H9 (cell line): ENCODE results near the gene NOC3L. TPM values are rescaled to one million over a fixed set of nuclear protein-coding genes. Genes with fewer than 3 reads are reported as not detected.

Source experiments
- DNase-seq: peaks from one replicate; pipeline ENCODE4 v3.0.0-alpha.2; 2017
- H2AFZ ChIP-seq: one replicate; pipeline ENCODE4 v1.6.1; 2013; ENCODE audit warnings: mild to moderate bottlenecking, low read length, control low read depth, moderate library complexity
- H2AK5ac ChIP-seq: 2 replicates; pipeline ENCODE4 v1.6.1; 2013; ENCODE audit warnings: low read length, control low read depth, mixed read lengths; ENCODE audit not compliant: insufficient read length
- H2BK120ac ChIP-seq: one replicate; pipeline ENCODE4 v1.6.1; 2013; ENCODE audit warnings: low read depth, mild to moderate bottlenecking, low read length, control low read depth, inconsistent platforms; ENCODE audit not compliant: poor library complexity, severe bottlenecking
- H2BK12ac ChIP-seq: 2 replicates; pipeline ENCODE4 v1.6.1; 2013; ENCODE audit warnings: low read length, control low read depth, mixed read lengths, low read depth; ENCODE audit not compliant: insufficient read length
- H2BK15ac ChIP-seq: 2 replicates; pipeline ENCODE4 v1.6.1; 2013; ENCODE audit warnings: low read depth, low read length, control low read depth
- H2BK20ac ChIP-seq: one replicate; pipeline ENCODE4 v1.6.1; 2013; ENCODE audit warnings: low read depth, mild to moderate bottlenecking, low read length, control low read depth, inconsistent platforms; ENCODE audit not compliant: poor library complexity, severe bottlenecking
- H2BK5ac ChIP-seq: 2 replicates; pipeline ENCODE4 v1.6.1; 2013; ENCODE audit warnings: low read length, control low read depth, mixed read lengths; ENCODE audit not compliant: insufficient read length
- H3K14ac ChIP-seq: 2 replicates; pipeline ENCODE4 v1.6.1; 2013; ENCODE audit warnings: low read length, control low read depth; ENCODE audit not compliant: insufficient read depth
- H3K18ac ChIP-seq: 2 replicates; pipeline ENCODE4 v1.6.1; 2013; ENCODE audit warnings: low read depth, mild to moderate bottlenecking, mixed read lengths, low read length, control low read depth; ENCODE audit not compliant: insufficient read length
- H3K23ac ChIP-seq: 2 replicates; pipeline ENCODE4 v1.6.1; 2013; ENCODE audit warnings: low read length, control low read depth, mixed read lengths, low read depth; ENCODE audit not compliant: insufficient read length
- H3K23me2 ChIP-seq: 2 replicates; pipeline ENCODE4 v1.6.1; 2013; ENCODE audit warnings: low read depth, mild to moderate bottlenecking, mixed read lengths, low read length, control low read depth; ENCODE audit not compliant: insufficient read length, poor library complexity, severe bottlenecking
- H3K27ac ChIP-seq: 2 replicates; pipeline ENCODE4 v1.5.1; 2013; ENCODE audit warnings: low read length, control low read depth, mixed read lengths, low read depth; ENCODE audit not compliant: insufficient read length
- H3K27me3 ChIP-seq: 2 replicates; pipeline ENCODE4 v1.6.1; 2013; ENCODE audit warnings: low read length, control low read depth, inconsistent platforms; ENCODE audit not compliant: insufficient read depth
- H3K4ac ChIP-seq: 2 replicates; pipeline ENCODE4 v1.6.1; 2013; ENCODE audit warnings: low read depth, mild to moderate bottlenecking, control low read depth, inconsistent platforms, low read length, moderate library complexity
- H3K4me1 ChIP-seq: 2 replicates; pipeline ENCODE4 v1.6.1; 2013; ENCODE audit warnings: low read length, control low read depth, inconsistent platforms; ENCODE audit not compliant: insufficient read depth
- H3K4me2 ChIP-seq: 2 replicates; pipeline ENCODE4 v1.6.1; 2013; ENCODE audit warnings: low read length, control low read depth, mixed read lengths; ENCODE audit not compliant: insufficient read length, insufficient read depth
- H3K56ac ChIP-seq: 2 replicates; pipeline ENCODE4 v1.6.1; 2013; ENCODE audit warnings: low read depth, mild to moderate bottlenecking, mixed read lengths, low read length, control low read depth; ENCODE audit not compliant: insufficient read length
- H3K79me1 ChIP-seq: 2 replicates; pipeline ENCODE4 v1.6.1; 2013; ENCODE audit warnings: low read depth, mild to moderate bottlenecking, moderate library complexity, low read length, control low read depth, inconsistent platforms; ENCODE audit not compliant: insufficient read depth, poor library complexity, severe bottlenecking
- H3K79me2 ChIP-seq: 2 replicates; pipeline ENCODE4 v1.6.1; 2013; ENCODE audit warnings: low read length, control low read depth, inconsistent platforms; ENCODE audit not compliant: insufficient read depth
- H3K9ac ChIP-seq: 2 replicates; pipeline ENCODE4 v1.6.1; 2013; ENCODE audit warnings: low read length, control low read depth, mixed read lengths; ENCODE audit not compliant: insufficient read length; ENCODE audit errors: extremely low read depth
- H3K9me3 ChIP-seq: one replicate; pipeline ENCODE4 v1.6.1; 2013; ENCODE audit warnings: low read depth, low read length, inconsistent platforms; ENCODE audit not compliant: control insufficient read depth
- H3T11ph ChIP-seq: one replicate; pipeline ENCODE4 v1.6.1; 2013; ENCODE audit warnings: mild to moderate bottlenecking, low read length, control low read depth, inconsistent platforms
- H4K20me1 ChIP-seq: one replicate; pipeline ENCODE4 v1.6.1; 2013; ENCODE audit not compliant: control insufficient read depth, insufficient read length, insufficient read depth
- H4K5ac ChIP-seq: 2 replicates; pipeline ENCODE4 v1.6.1; 2013; ENCODE audit warnings: low read depth, mild to moderate bottlenecking, mixed read lengths, low read length, control low read depth; ENCODE audit not compliant: insufficient read length
- H4K8ac ChIP-seq: replicated peaks from 2 replicates; pipeline ENCODE4 v1.6.1; 2013; ENCODE audit warnings: low read length, control low read depth, mixed read lengths, low read depth; ENCODE audit not compliant: insufficient read length
- H4K91ac ChIP-seq: 2 replicates; pipeline ENCODE4 v1.6.1; 2013; ENCODE audit warnings: low read depth, mild to moderate bottlenecking, moderate library complexity, mixed read lengths, low read length, control low read depth; ENCODE audit not compliant: insufficient read length
- H3K27ac Mint-ChIP-seq, 3 experiments: 2 replicates in 2 of 3; 3 replicates in 1 of 3; pipeline ENCODE4 v1.8.0; 2020 to 2021; ENCODE audit warnings: mixed read lengths in 3 of 3, mild to moderate bottlenecking in 1 of 3, moderate library complexity in 1 of 3
- H3K27me3 Mint-ChIP-seq: 2 replicates; pipeline ENCODE4 v1.8.0; 2021; ENCODE audit warnings: low read depth, mild to moderate bottlenecking, moderate library complexity, mixed read lengths
- H3K36me3 Mint-ChIP-seq, 3 experiments: 2 replicates in 2 of 3; 3 replicates in 1 of 3; pipeline ENCODE4 v1.8.0; 2020 to 2021; ENCODE audit warnings: low read depth in 3 of 3, mixed read lengths in 3 of 3; ENCODE audit not compliant: insufficient read depth in 1 of 3
- H3K4me1 Mint-ChIP-seq, 2 experiments: 2 replicates each; pipeline ENCODE4 v1.8.0; 2020; ENCODE audit warnings: mixed read lengths in 2 of 2
- H3K4me3 Mint-ChIP-seq, 2 experiments: 2 replicates in 1 of 2; 3 replicates in 1 of 2; pipeline ENCODE4 v1.8.0; 2020 to 2021; ENCODE audit warnings: mild to moderate bottlenecking in 2 of 2, mixed read lengths in 2 of 2, moderate library complexity in 1 of 2
- H3K9me3 Mint-ChIP-seq, 2 experiments: 2 replicates in 1 of 2; 3 replicates in 1 of 2; pipeline ENCODE4 v1.8.0; 2020; ENCODE audit warnings: mild to moderate bottlenecking in 2 of 2, mixed read lengths in 2 of 2, moderate library complexity in 1 of 2
- CTCF ChIP-seq: fragments of 200-600 bp; sonication (generic); conservative IDR thresholded peaks from 3 replicates; pipeline ENCODE4 v1.8.0; 2021; ENCODE audit warnings: antibody characterized with exemption, mild to moderate bottlenecking
- WGBS: extraction: QIAGEN DNeasy Blood & Tissue Kit; methylation state at CpG from one replicate; pipeline ENCODE4 v1.1.7; 2013; ENCODE audit warnings: missing lambda C conversion rate, low lambda C conversion rate, mixed read lengths; ENCODE audit not compliant: insufficient read length; ENCODE audit errors: extremely low coverage; 5-methylcytosine and 5-hydroxymethylcytosine counted together
- total RNA-seq: library from RNA; stranded (reverse); gene quantifications from 2 replicates; pipeline ENCODE4 v1.2.1, GENCODE V29; 2021

The NOC3L gene
- total RNA-seq, 1 experiment from 2014 or later: 35.8 TPM

GRCh38 chr10:94310369-94310768, 52.4 kb downstream of the NOC3L start:
- Histone ChIP-seq H2BK12ac (no peak overlapping the region), H4K20me1 (no peaks in the 10 kb centered on the region), H4K5ac (no peak overlapping the region), H4K8ac (no peak overlapping the region), H3K27me3 (no peaks in the 10 kb centered on the region), H2BK5ac (no peak overlapping the region), H2AK5ac (no peak overlapping the region), H2BK15ac (no peak overlapping the region), H3K23me2 (no peaks in the 10 kb centered on the region), H2BK20ac (no peak overlapping the region), H3K79me1 (no peaks in the 10 kb centered on the region), H3K23ac (no peak overlapping the region), H2AFZ (no peak overlapping the region), H3K79me2 (no peaks in the 10 kb centered on the region), H3K4me1 (no peaks in the 10 kb centered on the region), H3K14ac (no peak overlapping the region), H3K56ac (no peak overlapping the region), H3K9ac (no peak overlapping the region), H3T11ph (no peak overlapping the region), H3K4me2 (no peak overlapping the region), H3K18ac (no peak overlapping the region), H2BK120ac (no peak overlapping the region), H4K91ac (no peak overlapping the region), H3K4ac (no peak overlapping the region), H3K27ac (no peak overlapping the region), H3K9me3 (no peaks in the 10 kb centered on the region)
- TF ChIP-seq CTCF: no peak
- no peak for DNase-seq
- Mint-ChIP-seq H3K9me3 (no peaks in the 10 kb centered on the region), H3K36me3 (no peaks in the 10 kb centered on the region), H3K27ac (no peak overlapping the region), H3K4me1 (0 out of 4 replicates have a peak, but pooled peaks cover 0 to 5% of the 10 kb centered on the region in 2 experiments), H3K4me3 (no peak overlapping the region), H3K27me3 (peaks cover 3% of the 10 kb centered on the region)
- WGBS: no CpG with 5 or more reads among the region's 6 CpGs
